Heart left ventricle (tissue), 13 donors: ENCODE data around the gene CISH.

Experiments
- POLR2A ChIP-seq, 2 donors: fragments of 450-650 bp; IDR thresholded peaks; one replicate each; pipeline ENCODE4 v1.6.1; 2017; ENCODE audit warnings: antibody characterized with exemption in 2 of 2, mild to moderate bottlenecking in 2 of 2, moderate library complexity in 2 of 2
- TF ChIP-seq, protein P1 (sequence below), 12 donors: fragments of 200-600 bp; sonication (generic) in 4 of 12; IDR thresholded peaks; one replicate each; pipeline versions ENCODE4 v1.5.0 to v1.8.0; 2018 to 2022; ENCODE audit warnings: antibody characterized with exemption in 12 of 12, mild to moderate bottlenecking in 5 of 12
- donor health status: ischemic (EF 13 %, LVEDD 7.1; RV severe dilation, severe dysfunction).
- donor health status: DM: no; HTN: yes; CAD: no.
- donor health status: DM: no; HTN: no; CAD: no.
- donor health status: ischemic (EF 25% LVEDD 6.9; RV normal size, moderate dysfunction).
- donor health status: ischemic (EF 25% LVEDD 5.7; RV mildly dilated, moderate dysfunction).
- donor health status: ischemic (EF 35%, LVEDD 5.7; RV mildly dilated, moderate dysfunction).
- donor health status: nonischemic (EF 11% LVEDD 7.7; RV severe dilation, severe dysfunction).
- donor health status: DM: yes; HTN: yes; CAD: no.
- donor health status: PGD.
- donor health status: ischemic (EF 29% LVEDD 5.4; RV normal size, mild dysfunction).
- donor health status: nonischemic (EF 23%, LVEDD 6.1; RV moderate dilation, normal function).

DNA sequence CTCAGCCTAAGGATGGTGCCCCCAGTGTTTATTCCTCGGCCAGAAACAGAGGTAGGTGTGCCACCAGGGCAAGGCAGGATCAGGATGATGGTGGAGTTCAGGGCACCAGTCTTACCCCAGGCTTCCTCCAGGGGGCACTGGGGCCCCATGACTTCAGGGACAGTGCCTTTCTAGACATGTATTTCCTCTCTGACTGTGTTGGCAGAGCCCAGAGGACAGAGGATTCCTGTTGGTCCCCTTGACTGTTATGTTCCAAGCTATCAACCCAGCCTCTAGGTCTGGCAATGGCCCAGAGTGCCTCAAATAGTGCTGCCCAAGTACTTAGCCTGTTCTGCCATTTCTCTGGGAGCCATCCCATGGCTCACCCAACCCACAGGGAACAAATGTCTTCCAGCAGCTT lies 39.4 kb downstream of the CISH start:
- TF ChIP-seq, protein P1, sequence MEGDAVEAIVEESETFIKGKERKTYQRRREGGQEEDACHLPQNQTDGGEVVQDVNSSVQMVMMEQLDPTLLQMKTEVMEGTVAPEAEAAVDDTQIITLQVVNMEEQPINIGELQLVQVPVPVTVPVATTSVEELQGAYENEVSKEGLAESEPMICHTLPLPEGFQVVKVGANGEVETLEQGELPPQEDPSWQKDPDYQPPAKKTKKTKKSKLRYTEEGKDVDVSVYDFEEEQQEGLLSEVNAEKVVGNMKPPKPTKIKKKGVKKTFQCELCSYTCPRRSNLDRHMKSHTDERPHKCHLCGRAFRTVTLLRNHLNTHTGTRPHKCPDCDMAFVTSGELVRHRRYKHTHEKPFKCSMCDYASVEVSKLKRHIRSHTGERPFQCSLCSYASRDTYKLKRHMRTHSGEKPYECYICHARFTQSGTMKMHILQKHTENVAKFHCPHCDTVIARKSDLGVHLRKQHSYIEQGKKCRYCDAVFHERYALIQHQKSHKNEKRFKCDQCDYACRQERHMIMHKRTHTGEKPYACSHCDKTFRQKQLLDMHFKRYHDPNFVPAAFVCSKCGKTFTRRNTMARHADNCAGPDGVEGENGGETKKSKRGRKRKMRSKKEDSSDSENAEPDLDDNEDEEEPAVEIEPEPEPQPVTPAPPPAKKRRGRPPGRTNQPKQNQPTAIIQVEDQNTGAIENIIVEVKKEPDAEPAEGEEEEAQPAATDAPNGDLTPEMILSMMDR (IDR thresholded peaks at IDR 0.05): peak; percentile 83 to 95 (median 92)
- no peak for TF ChIP-seq POLR2A (IDR thresholded peaks at IDR 0.05)
